Activated CD4-positive, alpha-beta T cell treated with anti-CD3 and anti-CD28 coated beads, Interleukin-2, amount 50 U/mL, for 24 hours (primary cell): ENCODE data around the gene TRAFD1.

Experiments
- DNase-seq, 2 donors: peaks; one replicate each; pipeline ENCODE4 v3.0.0-alpha.2; 2020; ENCODE audit warnings: low read depth in 1 of 2, low spot score in 1 of 2

Gene TRAFD1

DNA sequence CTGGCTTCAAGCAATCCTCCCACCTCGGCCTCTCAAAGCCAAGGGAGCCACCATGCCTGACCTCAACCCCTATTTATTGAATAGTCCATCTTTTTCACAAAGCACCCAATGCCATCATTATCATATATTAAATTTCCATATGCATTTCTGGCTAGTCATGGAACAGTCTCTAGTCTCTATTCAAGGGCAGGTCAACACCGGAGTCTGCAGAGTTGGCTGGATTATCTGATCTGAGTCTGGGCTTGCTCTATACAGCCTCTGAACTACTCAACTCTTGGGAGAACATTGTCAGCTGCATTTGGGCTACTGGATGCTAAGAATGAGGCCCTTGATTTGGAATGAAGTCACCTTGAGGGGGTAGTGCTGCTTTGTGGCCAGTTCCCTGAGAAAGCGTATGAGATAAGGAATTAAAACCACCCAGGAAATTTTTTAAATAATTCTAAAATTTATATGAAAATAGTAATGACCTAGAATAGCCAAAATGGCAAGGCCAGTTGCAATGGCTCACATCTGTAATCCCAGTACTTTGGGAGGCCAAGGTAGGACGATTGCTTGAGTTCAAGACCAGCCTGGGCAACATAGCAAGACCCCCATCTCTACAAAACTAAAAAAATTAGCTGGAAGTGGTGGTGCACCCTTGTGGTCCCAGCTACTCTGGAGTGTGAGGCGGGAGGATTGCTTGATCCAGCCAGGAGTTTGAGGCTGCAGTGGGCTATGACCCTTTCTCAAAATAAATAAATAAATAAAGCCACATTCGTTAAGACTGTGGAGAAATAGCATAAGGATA, 9.9 kb upstream of the TRAFD1 start:
- no peak for DNase-seq

DNA sequence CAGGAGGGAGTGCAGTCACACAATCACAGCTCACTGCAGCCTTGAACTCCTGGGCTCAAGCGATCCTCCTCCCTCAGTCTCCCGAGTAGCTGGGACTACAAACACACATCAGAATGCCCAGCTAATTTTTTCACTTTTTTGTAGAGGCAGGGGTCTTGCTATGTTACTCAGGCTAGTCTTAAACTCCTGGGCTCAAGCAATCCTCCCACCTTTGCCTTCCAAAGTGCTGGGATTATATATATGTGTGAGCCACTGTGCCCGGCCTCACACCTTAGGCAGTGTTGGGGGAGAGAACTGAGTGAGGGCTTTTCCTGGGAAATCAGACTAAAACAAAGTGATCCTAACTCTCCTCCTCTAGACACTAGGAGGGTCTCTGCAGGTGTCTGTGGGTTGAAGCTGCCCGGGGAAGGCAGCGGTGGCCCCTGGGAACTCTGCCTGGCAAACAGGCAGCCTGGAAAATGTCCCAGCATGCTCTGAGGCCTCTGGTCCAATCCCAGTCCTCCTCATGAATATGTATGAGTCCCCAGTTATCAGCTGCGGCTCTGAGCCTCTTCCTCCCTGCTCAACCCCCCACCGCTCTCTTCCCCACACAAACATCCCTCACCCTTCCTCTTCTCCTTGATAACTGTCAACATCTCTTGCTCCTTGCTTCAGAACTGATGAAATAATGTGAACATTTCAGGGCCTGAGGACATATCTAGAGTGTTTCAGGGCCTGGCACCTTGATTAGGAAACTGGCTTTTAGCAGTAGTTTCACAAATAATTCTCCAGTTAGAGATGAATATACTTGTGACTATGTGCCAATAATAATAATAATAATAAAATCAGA, 8.9 kb upstream of the TRAFD1 start:
- no peak for DNase-seq

DNA sequence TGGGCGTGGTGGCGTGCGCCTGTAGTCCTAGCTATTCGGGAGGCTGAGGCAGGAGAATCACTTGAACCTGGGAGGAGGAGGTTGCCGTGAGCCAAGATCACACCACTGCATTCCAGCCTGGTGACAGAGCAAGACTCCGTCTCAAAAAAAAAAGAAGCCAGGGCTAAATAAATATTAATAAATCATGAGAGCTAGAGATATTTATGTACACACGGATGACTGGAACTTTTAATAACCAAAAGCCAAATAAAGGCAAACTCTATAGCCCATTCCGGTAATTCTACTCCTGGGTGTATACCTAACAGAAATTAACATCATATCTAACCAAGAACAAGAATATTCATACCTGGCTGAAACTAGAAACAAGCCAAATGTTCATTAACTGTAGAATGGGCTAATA, 7.7 kb upstream of the TRAFD1 start:
- DNase-seq, result no peak

DNA sequence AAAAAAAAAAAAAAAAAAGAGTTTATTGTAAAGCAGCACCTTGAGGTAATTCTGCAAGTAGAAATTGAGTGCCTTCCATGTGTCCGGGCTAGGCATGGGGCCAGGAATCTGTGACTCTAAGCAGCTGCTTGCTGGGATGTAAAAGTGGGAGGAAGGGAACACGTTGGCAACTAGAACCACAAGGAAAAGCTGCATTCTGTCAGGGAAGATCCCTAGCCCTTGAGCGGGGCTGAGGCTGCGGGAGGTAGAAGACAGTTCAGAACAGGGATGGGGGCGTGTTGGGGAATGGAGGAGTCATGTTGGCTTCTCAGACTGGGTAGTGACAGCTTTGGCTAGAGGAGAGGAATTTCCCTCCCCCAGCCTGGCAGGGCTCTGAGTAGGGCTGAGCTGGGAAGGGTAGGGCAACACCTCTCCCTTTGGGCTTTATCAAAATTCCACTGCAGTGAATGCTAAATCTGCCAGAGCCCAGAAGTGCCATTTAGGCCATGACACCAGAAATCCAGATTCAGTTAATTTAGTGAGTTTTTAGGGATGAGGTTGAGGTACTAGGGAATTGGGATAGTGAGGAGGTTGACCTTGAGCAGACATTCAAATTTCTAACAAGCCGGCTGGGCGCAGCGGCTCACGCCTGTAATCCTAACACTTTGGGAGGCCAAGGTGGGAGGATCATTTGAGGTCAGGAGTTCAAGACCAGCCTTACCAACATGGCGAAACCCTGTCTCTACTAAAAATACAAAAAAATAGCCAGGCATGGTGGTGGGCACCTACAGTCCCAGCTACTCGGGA, 3.4 kb upstream of the TRAFD1 start:
- DNase-seq, result no peak

DNA sequence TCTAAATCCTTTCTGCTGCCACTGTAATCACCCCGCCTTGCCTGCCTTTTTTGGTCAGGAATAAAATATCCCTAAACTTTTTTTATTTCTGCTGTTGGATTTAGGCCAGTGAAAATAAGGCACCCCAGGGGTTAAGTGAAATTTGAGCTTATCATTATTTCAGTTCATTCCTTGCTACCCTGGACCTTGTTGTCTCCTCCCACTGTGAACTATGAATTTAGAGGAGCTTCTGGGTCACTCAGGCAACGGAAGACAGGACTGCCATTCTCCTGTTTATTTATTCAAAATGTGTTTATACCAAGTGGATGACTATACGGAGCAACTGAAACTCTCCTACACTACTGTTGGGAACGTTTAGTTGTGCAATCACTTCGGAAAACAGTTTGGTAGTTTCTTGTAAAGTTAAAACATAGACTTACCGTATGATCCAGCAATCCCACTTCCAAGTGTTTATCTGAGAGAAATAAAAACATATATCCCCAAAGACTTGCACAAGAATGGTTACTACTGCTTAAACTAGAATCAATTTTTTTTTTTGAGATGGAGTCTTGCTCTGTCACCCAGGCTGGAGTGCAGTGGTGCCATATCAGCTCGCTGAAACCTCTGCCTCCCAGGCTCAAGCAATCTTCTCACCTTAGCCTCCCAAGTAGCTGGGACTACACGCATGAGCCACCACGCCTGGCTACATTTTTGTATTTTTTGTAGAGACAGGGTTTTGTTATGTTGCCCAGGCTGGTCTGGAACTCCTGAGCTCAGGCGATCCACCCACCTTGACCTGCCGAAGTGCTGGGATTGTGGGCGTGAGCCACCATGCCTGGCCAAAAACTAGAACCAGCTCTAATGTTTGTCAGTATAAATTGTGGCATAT, 2.3 kb upstream of the TRAFD1 start:
- no peak for DNase-seq

DNA sequence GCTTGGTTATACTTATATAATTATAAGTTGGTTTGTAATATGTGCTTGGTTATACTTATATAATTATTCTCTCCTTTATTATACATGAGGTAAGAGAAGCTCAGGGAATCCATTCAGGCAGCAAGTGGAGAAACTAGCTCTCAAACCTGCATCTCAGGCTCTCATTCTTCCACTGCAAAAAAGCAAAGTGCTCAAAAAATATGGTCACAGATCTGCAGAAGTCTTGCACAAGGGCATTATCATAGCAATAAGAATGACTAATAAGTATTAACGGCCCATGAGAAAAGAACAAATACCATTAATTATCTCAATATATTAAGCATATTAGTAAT, 476 bp upstream of the TRAFD1 start:
- DNase-seq, result no peak

DNA sequence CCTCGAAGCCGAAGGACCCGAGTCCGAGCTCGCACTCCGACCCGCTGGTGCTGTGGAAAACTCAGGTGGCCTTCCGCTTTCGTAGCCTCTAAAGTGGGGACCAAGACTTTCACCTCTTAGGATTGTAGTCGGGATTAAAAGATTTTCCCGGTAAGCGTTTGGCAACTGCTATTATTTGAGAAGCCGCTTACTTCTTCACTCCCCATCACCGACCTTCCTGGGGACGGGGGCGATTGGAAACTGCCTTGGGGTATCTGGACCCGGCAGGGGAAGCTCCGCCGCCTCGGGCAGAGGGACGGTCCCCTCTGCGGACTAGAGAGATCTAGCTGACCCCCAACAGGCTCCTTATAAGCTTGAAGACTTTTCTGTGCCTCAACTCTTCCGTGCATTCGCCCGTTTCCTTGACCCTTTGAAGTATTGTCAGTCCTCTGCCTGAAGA, 659 bp downstream of the TRAFD1 start:
- DNase-seq, result no peak

DNA sequence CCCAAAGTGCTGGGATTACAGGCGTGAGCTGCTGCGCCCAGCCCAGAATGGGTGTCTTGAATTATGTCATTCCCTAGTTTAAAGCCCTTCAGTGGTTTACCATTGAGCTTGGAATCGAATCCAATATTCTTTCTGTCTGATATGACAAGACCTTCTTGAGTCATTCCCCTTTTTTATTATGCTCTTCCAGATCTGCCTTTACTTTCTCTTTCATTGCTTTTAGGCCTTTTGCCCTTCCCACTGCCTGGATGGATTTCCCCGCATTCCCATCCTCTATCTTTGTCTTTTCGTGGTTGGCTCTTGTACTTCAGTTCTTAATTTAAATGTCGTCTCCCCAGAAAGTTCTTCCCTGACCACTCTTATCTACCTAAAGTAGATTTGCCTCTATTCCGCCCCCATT, 1.6 kb downstream of the TRAFD1 start:
- DNase-seq, result no peak

DNA sequence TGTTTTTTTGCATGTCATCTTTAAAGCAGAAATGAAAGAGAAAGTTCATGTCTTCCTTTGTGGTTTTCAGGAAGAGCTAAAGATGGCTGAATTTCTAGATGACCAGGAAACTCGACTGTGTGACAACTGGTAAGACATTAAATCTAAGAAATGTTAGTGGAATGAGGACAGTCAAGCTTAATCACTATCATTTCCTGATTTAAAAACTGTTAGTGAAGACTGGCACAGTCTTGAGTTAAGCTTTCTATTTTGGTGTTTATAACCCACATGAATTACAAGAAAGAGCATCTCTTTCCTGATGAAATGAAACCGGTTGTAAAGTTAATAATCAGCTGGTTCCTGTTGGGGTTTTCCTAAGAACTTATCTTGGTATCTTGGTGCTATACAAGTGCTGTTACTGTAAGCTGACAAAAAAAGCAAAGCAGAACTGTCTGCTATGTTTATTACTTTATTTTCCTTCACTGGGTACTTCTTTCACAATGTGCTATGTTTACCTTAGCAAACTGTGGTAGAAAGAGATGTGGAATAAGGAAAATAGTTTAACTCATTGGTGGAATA, 5.2 kb downstream of the TRAFD1 start:
- DNase-seq, result no peak

DNA sequence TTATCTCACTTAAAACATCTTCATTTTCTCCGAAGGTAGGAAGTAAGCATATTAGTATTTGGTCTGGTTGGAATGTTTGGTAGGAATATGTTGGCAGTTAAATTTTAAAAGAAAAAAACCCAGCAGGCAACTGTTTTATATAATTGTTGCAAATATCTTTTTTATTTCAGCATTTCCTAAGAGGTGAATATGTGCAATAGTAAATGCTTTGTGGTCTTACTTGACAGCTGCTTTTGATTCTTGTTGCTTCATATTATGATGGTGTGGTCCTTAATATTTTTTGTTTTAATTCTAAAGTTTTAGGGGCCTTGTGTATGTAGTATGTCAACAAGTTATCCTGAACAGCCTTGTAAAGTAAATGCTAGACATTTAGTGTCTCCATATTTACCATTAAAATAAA, 6.3 kb downstream of the TRAFD1 start:
- DNase-seq, result no peak

DNA sequence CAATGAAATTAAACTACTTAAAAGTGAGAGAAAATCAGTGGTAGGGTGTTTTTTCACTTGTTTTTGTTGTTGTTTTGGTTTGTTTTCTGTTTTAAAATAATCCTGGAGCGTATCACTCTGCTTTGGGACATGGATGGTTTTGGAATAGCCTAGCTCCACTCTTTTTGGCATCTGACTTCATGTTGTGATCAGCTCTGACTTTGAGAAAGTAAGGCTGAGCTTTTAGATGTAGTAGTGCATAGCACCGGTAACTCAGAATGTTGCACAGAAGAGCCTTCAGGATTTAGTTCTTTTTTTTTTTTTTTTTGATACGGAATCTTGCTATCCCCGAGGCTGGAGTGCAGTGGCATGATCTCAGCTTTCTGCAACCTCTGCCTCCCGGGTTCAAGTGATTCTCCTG, 8.1 kb downstream of the TRAFD1 start:
- no peak for DNase-seq

DNA sequence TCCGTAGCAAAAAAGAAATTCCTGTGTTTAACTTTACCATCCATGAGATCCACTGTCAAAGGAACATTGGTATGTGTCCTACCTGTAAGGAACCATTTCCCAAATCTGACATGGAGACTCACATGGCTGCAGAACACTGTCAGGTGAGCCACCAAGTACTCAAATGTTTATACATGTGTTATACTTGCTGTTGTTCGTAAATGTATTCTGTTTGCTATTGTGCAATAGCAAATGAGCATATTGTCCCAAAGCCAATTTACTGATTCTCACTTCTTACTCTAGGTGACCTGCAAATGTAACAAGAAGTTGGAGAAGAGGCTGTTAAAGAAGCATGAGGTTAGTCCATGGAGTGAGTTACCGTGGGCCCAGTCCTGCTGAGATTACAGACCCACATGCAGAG, 9.4 kb downstream of the TRAFD1 start:
- DNase-seq, result no peak

DNA sequence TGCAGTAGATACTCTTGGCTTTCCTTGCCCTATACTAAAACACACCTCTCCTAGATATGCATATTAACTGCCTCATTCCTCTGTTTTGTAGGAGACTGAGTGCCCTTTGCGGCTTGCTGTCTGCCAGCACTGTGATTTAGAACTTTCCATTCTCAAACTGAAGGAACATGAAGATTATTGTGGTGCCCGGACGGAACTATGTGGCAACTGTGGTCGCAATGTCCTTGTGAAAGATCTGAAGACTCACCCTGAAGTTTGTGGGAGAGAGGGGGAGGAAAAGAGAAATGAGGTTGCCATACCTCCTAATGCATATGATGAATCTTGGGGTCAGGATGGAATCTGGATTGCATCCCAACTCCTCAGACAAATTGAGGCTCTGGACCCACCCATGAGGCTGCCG, 15.4 kb downstream of the TRAFD1 start:
- DNase-seq, result no peak

DNA sequence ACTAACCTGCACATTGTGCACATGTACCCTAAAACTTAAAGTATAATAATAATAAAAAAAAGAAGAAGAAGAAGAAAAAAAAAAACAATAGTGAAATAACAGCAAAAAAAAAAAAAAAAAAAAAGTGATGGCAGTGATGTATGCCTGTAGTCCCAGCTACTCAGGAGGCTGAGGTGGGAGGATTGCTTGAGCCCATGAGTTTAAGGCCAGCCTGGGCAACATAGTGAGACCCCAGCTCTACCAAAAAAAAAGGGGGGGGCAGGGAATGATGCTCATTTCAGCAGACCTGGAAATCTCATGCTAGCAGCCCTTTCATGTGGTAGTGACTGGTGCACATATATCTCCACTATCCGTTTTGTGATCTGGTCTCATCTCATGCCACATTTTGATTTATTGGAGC, 20.8 kb downstream of the TRAFD1 start:
- DNase-seq, result no peak

DNA sequence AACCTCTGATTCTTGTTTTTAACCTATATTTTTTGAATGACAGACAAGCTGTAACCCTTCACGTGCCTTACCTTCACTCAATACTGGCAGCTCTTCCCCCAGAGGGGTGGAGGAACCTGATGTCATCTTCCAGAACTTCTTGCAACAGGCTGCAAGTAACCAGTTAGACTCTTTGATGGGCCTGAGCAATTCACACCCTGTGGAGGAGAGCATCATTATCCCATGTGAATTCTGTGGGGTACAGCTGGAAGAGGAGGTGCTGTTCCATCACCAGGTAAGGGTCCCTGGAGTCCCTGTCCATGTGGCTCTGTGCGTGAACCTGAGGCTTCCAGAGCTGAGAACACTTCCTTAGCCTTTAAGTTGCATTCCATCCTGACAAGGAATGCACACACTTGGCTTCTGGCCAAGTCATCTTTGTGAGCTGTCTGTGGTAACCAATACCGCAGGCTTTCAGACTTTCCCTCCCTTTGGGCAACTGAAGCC, 22.7 kb downstream of the TRAFD1 start:
- DNase-seq, result no peak

DNA sequence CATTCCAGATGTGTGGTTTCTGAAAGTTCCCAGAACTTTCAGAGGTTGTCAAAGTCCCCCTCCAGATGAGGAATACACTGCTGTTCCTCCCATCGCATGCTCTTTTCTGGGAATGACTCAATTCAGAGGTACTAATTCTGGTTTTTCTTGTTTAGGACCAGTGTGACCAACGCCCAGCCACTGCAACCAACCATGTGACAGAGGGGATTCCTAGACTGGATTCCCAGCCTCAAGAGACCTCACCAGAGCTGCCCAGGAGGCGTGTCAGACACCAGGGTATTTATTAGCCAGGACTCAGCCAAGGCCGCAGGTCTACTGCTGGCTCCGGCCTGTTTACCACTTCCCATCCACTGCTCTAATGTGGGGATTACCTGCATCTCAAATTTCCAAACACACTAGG, 24.2 kb downstream of the TRAFD1 start:
- DNase-seq, result no peak

DNA sequence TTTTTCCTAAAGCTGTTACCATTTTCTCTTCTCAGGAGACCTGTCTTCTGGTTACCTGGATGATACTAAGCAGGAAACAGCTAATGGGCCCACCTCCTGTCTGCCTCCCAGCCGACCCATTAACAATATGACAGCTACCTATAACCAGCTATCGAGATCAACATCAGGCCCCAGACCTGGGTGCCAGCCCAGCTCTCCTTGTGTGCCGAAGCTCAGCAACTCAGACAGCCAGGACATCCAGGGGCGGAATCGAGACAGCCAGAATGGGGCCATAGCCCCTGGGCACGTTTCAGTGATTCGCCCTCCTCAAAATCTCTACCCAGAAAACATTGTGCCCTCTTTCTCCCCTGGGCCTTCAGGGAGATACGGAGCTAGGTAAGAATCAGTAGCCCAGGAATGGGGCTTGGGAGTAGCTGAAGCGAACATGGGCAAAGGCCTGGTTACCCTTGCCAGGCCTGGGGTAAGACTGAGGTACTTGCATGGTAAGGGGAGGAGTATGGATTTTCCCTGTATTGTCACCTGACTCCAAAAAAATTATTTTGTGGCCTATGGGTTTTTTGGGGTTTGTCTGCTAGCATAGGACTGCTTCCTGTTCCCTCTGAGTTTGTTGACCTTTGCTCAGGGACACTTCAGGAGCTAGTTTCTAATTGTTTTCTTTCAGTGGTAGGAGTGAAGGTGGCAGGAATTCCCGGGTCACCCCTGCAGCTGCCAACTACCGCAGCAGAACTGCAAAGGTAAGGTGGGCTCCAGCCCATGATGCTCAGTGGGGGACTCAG, 26.6 kb downstream of the TRAFD1 start:
- DNase-seq, result no peak

DNA sequence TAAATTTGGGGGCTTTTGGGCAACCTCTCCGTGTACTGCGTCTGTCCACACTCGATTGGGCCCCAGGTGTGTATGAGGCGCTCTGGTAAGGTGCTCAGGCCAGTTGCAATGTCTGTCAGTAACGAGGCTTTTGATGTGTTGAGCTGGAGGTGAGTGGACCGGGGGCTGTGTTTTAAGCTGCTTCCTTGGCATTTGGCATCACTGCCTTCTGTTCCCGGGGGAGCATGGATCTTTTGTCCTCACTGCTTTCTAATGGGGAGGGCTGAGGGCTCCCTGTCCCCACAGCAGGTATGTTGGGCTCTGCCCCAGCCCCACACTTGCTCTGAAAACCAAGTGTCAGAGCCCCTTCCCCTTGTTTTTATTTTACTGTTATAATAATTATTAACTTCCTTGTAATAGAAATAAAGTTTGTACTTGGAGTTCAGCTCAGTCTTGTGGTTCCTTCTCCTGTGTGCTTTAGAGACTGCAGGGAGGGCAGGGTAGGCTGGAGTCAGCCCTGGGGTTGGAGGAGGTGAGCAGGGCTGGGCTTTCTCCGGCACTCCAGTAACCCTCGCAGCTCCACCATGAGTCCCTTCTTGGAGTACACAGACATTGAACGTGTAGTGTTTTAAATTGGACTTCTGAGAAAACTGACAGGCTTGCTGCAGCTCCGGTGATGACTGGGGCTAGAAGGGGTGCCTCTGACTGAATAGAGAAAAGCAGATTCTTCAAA, 28.0 kb downstream of the TRAFD1 start:
- DNase-seq, result no peak

DNA sequence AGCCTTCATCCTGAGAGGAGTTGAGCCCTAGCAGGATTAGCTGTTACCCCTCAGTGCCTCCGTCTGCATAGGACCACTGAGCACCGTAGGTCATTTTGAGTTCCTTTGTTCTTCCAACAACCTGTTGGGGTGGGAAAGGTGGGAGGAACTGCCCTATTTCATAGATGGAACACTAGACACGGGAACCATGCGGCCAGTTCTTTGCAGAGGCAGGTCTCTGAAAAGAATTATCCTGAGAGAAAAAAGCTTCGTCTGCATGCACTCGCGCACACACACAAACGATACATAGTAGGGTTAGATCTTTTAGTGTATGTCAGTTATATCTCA, 28.5 kb downstream of the TRAFD1 start:
- DNase-seq, result no peak
